Effector memory CD4-positive, alpha-beta T cell (primary cell): Measurements from ENCODE around the gene ZNRF4.
"Not testable (repeated sequence)": the region's sequence is repeated elsewhere in the genome, so short reads cannot be mapped to it uniquely, and the experiment has no call there.

Source experiments
- DNase-seq, 3 donors: peaks; one replicate each; pipeline ENCODE4 v3.0.0-alpha.2; 2020
- H3K27ac ChIP-seq: 2 replicates; pipeline ENCODE4 v1.7.0; 2013; ENCODE audit warnings: mild to moderate bottlenecking, low read length, moderate library complexity; ENCODE audit not compliant: insufficient read depth, poor library complexity, severe bottlenecking
- H3K27me3 ChIP-seq: replicated peaks from 2 replicates; pipeline ENCODE4 v1.7.0; 2013; ENCODE audit warnings: mild to moderate bottlenecking, low read length; ENCODE audit not compliant: insufficient read depth, control insufficient read depth, poor library complexity, severe bottlenecking
- H3K36me3 ChIP-seq: 2 replicates; pipeline ENCODE4 v1.7.0; 2013; ENCODE audit warnings: mild to moderate bottlenecking, low read length, moderate library complexity; ENCODE audit not compliant: control insufficient read depth, insufficient read depth
- H3K4me1 ChIP-seq: 2 replicates; pipeline ENCODE4 v1.7.0; 2013; ENCODE audit warnings: low read length, mild to moderate bottlenecking; ENCODE audit not compliant: control insufficient read depth, insufficient read depth, poor library complexity, severe bottlenecking
- H3K4me3 ChIP-seq: 2 replicates; pipeline ENCODE4 v1.7.0; 2013; ENCODE audit warnings: low read length, low read depth, mild to moderate bottlenecking; ENCODE audit not compliant: insufficient read depth, poor library complexity, severe bottlenecking
- H3K9me3 ChIP-seq: 2 replicates; pipeline ENCODE4 v1.7.0; 2013; ENCODE audit warnings: mild to moderate bottlenecking, low read length, moderate library complexity; ENCODE audit not compliant: control insufficient read depth

ZNRF4 gene

DNA sequence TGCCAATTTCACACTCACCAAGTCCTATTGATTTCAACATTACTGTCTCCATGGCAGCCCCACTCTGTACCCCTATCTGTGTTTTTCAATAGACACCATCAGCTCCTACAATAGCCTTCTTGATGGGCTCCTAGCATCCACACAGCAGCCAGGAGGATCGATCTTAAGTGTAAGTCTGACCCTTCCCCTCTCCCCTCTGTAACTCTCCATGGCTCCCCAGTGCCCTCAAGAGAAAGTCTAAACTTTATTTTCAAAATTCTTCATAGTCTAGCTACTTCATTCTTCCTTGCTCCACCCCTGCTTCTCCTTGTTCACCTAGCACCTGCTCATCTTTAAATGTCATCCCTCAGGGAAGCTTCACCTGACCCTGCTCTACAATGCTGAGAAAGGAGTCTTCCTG is 30.0 kb upstream of the ZNRF4 start:
- H3K36me3 ChIP-seq, result no peaks in the 10 kb centered on the region
- H3K4me1 ChIP-seq, result no peaks in the 10 kb centered on the region
- no peak overlapping the region for H3K27ac ChIP-seq
- no peaks in the 10 kb centered on the region for H3K9me3 ChIP-seq
- H3K4me3 ChIP-seq, result no peak overlapping the region
- peaks cover 8% of the 10 kb centered on the region for H3K27me3 ChIP-seq
- no peak for DNase-seq

DNA sequence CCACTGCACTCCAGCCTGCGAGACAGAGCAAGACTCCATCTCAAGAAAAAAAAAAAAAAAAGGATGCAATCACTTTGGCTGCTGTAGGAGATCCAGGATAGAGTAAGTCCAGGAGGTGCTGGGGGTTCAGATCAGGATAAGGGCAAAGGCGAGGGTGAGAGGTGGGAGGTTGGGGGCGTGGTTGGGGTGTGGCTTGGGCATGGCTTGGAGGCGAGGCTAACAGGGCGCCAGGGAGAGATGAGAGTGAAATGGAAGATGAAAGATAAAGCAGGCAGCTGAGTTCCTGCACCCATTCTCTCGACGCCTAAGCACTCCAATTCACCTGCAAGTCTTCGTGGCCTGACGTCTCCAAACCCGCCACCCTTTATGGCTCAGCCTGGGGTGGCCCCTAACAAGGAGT is 25.0 kb upstream of the ZNRF4 start:
- H3K27me3 ChIP-seq, result peaks cover 8% of the 10 kb centered on the region
- no peaks in the 10 kb centered on the region for H3K9me3 ChIP-seq
- H3K4me3 ChIP-seq, result no peak overlapping the region
- no peaks in the 10 kb centered on the region for H3K4me1 ChIP-seq
- no peaks in the 10 kb centered on the region for H3K36me3 ChIP-seq
- DNase-seq, result no peak
- H3K27ac ChIP-seq, result no peak overlapping the region

DNA sequence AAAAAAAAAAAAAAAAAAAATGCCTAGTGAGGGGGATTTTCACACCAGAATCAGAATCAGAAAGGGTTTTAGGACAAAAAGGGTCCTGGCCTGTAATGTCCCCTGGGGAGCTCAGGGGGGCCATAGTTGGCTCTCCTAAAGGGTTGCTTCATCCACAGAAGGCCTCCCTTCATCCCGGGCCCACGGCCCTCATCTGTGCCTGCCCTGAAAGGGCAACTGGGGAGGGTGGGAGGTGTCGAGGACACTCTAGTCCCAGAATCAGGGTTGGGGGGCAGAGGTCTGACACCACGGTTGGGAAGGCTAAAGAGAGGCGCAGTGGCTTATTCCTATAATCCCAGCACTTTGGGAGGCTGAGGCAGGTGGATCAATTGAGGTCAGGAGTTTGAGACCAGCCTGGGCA is 22.5 kb upstream of the ZNRF4 start:
- DNase-seq, result no peak
- H3K4me3 ChIP-seq, result no peak overlapping the region
- no peak overlapping the region for H3K27ac ChIP-seq
- no peaks in the 10 kb centered on the region for H3K9me3 ChIP-seq
- no peaks in the 10 kb centered on the region for H3K4me1 ChIP-seq
- H3K36me3 ChIP-seq, result no peaks in the 10 kb centered on the region
- H3K27me3 ChIP-seq, result peaks cover 6% of the 10 kb centered on the region

GRCh38 chr19:5434351-5434917 is 20.8 kb upstream of the ZNRF4 start:
- H3K27ac ChIP-seq, result no peak overlapping the region
- peaks cover 6% of the 10 kb centered on the region for H3K27me3 ChIP-seq
- H3K4me1 ChIP-seq, result no peaks in the 10 kb centered on the region
- H3K4me3 ChIP-seq, result no peak overlapping the region
- H3K36me3 ChIP-seq, result no peaks in the 10 kb centered on the region
- H3K9me3 ChIP-seq, result no peaks in the 10 kb centered on the region
- DNase-seq, result no peak

- DNase-seq, result no peak
These were observed 20.1 kb upstream of the ZNRF4 start for GRCh38 chr19:5434970-5435641.

DNA sequence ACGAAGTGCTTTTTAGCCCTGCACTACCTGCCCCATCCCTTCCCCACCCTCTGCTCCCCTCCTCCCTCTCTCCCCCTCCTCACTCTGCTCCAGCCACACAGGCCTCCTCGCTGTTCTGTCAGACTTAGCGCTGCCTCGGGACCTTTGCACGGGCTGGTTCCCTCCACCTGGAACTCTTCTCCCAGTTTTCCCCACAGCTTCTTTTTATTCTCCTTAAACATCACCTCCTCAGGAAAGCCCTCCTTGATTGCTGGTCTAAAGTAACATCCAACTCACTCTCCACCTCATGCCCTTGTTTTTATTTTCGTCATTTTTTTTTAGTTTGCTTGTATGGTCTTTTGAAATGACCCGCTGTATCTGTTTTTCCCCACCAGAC is 19.6 kb upstream of the ZNRF4 start:
- DNase-seq, result no peak
- no peak overlapping the region for H3K27ac ChIP-seq
- no peaks in the 10 kb centered on the region for H3K9me3 ChIP-seq
- H3K4me1 ChIP-seq, result no peaks in the 10 kb centered on the region
- peaks cover 6% of the 10 kb centered on the region for H3K27me3 ChIP-seq
- no peaks in the 10 kb centered on the region for H3K36me3 ChIP-seq
- H3K4me3 ChIP-seq, result no peak overlapping the region

More at GRCh38 chr19:5434970-5435641, 20.1 kb upstream of the ZNRF4 start:
- H3K27ac ChIP-seq, result no peak overlapping the region
- no peaks in the 10 kb centered on the region for H3K9me3 ChIP-seq
- H3K4me3 ChIP-seq, result no peak overlapping the region
- no peaks in the 10 kb centered on the region for H3K4me1 ChIP-seq
- no peaks in the 10 kb centered on the region for H3K36me3 ChIP-seq
- H3K27me3 ChIP-seq, result peaks cover 6% of the 10 kb centered on the region

- Histone ChIP-seq H3K36me3 (no peaks in the 10 kb centered on the region), H3K4me3 (no peak overlapping the region), H3K27me3 (peaks cover 6% of the 10 kb centered on the region), H3K27ac (no peak overlapping the region), H3K4me1 (no peaks in the 10 kb centered on the region), H3K9me3 (no peaks in the 10 kb centered on the region)
- DNase-seq, result no peak
These were observed 18.9 kb upstream of the ZNRF4 start for GRCh38 chr19:5436106-5436947.

DNA sequence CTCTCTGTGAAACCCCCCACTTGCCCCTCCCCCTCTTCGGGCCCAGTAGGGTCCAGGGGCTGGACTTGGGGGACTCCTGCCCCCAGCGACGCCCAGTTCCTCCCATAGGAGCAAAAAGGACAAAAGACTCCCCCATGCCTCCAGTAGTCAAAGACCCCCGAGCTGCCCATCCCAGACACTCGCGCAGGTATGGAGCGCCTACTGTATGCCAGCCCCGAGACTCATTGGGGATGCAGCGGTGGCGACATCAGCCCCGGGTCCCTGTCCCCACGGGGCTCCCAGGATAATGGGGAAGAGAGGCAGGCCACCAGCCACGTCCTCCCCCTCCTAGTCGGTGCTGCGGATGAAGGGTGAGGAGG is 18.3 kb upstream of the ZNRF4 start:
- DNase-seq, result no peak
- H3K36me3 ChIP-seq, result no peaks in the 10 kb centered on the region
- no peaks in the 10 kb centered on the region for H3K4me1 ChIP-seq
- peaks cover 6% of the 10 kb centered on the region for H3K27me3 ChIP-seq
- no peak overlapping the region for H3K4me3 ChIP-seq
- no peak overlapping the region for H3K27ac ChIP-seq
- H3K9me3 ChIP-seq, result no peaks in the 10 kb centered on the region

GRCh38 chr19:5438756-5439155 is 16.5 kb upstream of the ZNRF4 start:
- not testable (repeated sequence) for H3K27ac ChIP-seq, H3K9me3 ChIP-seq, H3K36me3 ChIP-seq, H3K27me3 ChIP-seq, H3K4me3 ChIP-seq, DNase-seq, H3K4me1 ChIP-seq

- H3K27ac ChIP-seq, result no peak overlapping the region
- H3K27me3 ChIP-seq, result peaks cover 6% of the 10 kb centered on the region
- no peaks in the 10 kb centered on the region for H3K9me3 ChIP-seq
- H3K4me1 ChIP-seq, result no peaks in the 10 kb centered on the region
- H3K36me3 ChIP-seq, result no peaks in the 10 kb centered on the region
- DNase-seq, result no peak
- no peak overlapping the region for H3K4me3 ChIP-seq
These were observed 15.8 kb upstream of the ZNRF4 start for GRCh38 chr19:5439452-5439851.
